ENCODE measurements around the gene COPS7A. TPM values are rescaled to one million over a fixed set of nuclear protein-coding genes. Genes with fewer than 3 reads are reported as not detected.

The COPS7A gene
- polyA plus RNA-seq, 1 experiment = 200 TPM

DNA sequence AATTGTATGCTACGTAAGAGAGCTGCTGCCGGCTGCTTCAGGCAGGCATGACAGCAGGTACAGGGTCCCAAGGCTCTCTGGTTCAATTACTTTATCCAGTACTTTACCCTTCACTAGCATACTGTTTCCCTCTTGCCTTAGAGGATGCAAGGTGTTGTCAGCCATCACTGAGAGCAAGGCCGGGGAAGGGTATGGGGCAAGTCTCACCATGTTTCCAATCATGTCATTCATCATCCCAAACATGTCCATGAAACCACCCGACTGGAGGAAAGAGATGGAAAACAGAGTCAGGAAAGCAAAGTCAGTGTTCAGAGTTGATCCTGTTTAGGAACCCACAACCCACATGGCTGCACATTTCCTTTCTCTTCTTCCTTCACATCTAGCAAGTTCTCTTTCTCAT, 26.7 kb downstream of the COPS7A start:
- Histone ChIP-seq H3K4me3 (ENCODE audit: low read depth, low read length) (no peak overlapping the region), H3K36me3 (ENCODE audit: control insufficient read depth, insufficient read depth, low read length) (peaks cover 43% of the 10 kb centered on the region), H3K27me3 (ENCODE audit: control insufficient read depth, insufficient read depth, low read length) (no peaks in the 10 kb centered on the region)
- ChIA-PET POLR2A (no interaction called here), CTCF (no interaction called here)
- TF ChIP-seq, protein P1, sequence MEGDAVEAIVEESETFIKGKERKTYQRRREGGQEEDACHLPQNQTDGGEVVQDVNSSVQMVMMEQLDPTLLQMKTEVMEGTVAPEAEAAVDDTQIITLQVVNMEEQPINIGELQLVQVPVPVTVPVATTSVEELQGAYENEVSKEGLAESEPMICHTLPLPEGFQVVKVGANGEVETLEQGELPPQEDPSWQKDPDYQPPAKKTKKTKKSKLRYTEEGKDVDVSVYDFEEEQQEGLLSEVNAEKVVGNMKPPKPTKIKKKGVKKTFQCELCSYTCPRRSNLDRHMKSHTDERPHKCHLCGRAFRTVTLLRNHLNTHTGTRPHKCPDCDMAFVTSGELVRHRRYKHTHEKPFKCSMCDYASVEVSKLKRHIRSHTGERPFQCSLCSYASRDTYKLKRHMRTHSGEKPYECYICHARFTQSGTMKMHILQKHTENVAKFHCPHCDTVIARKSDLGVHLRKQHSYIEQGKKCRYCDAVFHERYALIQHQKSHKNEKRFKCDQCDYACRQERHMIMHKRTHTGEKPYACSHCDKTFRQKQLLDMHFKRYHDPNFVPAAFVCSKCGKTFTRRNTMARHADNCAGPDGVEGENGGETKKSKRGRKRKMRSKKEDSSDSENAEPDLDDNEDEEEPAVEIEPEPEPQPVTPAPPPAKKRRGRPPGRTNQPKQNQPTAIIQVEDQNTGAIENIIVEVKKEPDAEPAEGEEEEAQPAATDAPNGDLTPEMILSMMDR (IDR thresholded peaks at IDR 0.05; ENCODE audit: insufficient read depth, low read depth, low read length) = no peak
- no peak for DNase-seq (ENCODE audit: low read depth)

DNA sequence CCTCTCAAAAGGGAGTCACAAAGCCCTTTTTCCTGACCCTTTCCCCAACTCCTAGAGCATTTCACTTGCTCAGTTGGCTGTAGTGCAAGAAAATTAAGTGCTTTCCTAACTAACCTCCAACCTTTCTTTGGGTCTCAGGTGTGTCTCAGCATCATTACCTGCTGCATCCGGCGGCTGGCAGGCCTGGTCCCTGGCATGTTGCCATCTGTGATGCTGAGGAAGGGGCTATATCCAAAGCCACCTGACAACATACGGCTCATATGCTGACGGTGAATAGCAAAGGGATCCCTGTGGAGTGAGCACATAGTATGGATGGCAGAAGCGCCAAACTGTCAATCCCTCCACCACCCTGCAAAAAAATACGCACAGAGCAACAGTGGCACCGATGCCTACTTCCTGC, 27.9 kb downstream of the COPS7A start:
- H3K36me3 ChIP-seq (ENCODE audit: control insufficient read depth, insufficient read depth, low read length) = peaks cover 39% of the 10 kb centered on the region
- ChIA-PET POLR2A (interaction anchor here (0.5 to 1.3 kb wide), 2 partner anchors 14 to 101 kb away, joined by 5 read pairs; partner anchors contain the start of gene PTMS), CTCF (interaction anchor here (0.6 to 13.4 kb wide), 15 partner anchors 8 to 133 kb away, joined by 3 to 222 read pairs (median 12); partner anchors contain the start of genes GPR162, LAG3, P3H3 and PTMS)
- no peaks in the 10 kb centered on the region for H3K27me3 ChIP-seq (ENCODE audit: control insufficient read depth, insufficient read depth, low read length)
- TF ChIP-seq, protein P1 (IDR thresholded peaks at IDR 0.05; ENCODE audit: insufficient read depth, low read depth, low read length) = no peak
- peak overlapping the region; percentile 98 for H3K4me3 ChIP-seq (ENCODE audit: low read depth, low read length)
- no peak for DNase-seq (ENCODE audit: low read depth)

GRCh38 chr12:6752167-6752920, 28.5 kb downstream of the COPS7A start:
- ChIA-PET CTCF (interaction anchor here (0.6 to 13.4 kb wide), 31 partner anchors 8 to 681 kb away, joined by 3 to 222 read pairs (median 6); partner anchors contain the start of genes CDCA3, COPS7A, GPR162 and LAG3), POLR2A (interaction anchor here (0.5 to 1.9 kb wide), 5 partner anchors 13 to 380 kb away, joined by 3 to 14 read pairs (median 5); partner anchors contain the start of gene PTMS)
- TF ChIP-seq, protein P1 (IDR thresholded peaks at IDR 0.05; ENCODE audit: insufficient read depth, low read depth, low read length) = peak; percentile 63
- Histone ChIP-seq H3K36me3 (ENCODE audit: control insufficient read depth, insufficient read depth, low read length) (peaks cover 37% of the 10 kb centered on the region), H3K4me3 (ENCODE audit: low read depth, low read length) (peak overlapping the region; percentile 98), H3K27me3 (ENCODE audit: control insufficient read depth, insufficient read depth, low read length) (no peaks in the 10 kb centered on the region)
- DNase-seq (ENCODE audit: low read depth) = no peak

- TF ChIP-seq, protein P1 (IDR thresholded peaks at IDR 0.05; ENCODE audit: insufficient read depth, low read depth, low read length) = no peak
- CTCF ChIA-PET = interaction anchor here (0.6 to 13.4 kb wide), 31 partner anchors 9 to 264 kb away, joined by 3 to 222 read pairs (median 7); partner anchors contain the start of genes CD4, CDCA3, COPS7A and GPR162
- POLR2A ChIA-PET = interaction anchor here (0.6 to 1.9 kb wide), 6 partner anchors 13 to 381 kb away, joined by 3 to 14 read pairs (median 4); partner anchors contain the start of genes COPS7A and PTMS
- no peaks in the 10 kb centered on the region for H3K27me3 ChIP-seq (ENCODE audit: control insufficient read depth, insufficient read depth, low read length)
- peaks cover 30% of the 10 kb centered on the region for H3K36me3 ChIP-seq (ENCODE audit: control insufficient read depth, insufficient read depth, low read length)
- peak within 1 kb of the TSS; percentile 98 for H3K4me3 ChIP-seq (ENCODE audit: low read depth, low read length)
- peak; percentile 93 for DNase-seq (ENCODE audit: low read depth)
Measured at GRCh38 chr12:6752921-6753771, 29.3 kb downstream of the COPS7A start, which contains the start of gene MLF2. Gene MLF2, minus strand, starts transcription at chr12:6753141. Its CDS starts 807 bp downstream, at chr12:6752334.
